HTR-8/SVneo (cell line): ENCODE results near the gene TMED1.
"Not testable (repeated sequence)": the region's sequence is repeated elsewhere in the genome, so short reads cannot be mapped to it uniquely, and the experiment has no call there.

ENCODE experiments used
- DNase-seq: peaks from one replicate; pipeline ENCODE4 v3.0.0; 2011; ENCODE audit warnings: low spot score, mixed read lengths; ENCODE audit not compliant: insufficient read length
- FAIRE-seq: peaks from 2 replicates; lab custom pipeline; 2011; peaks lifted over from hg19 to GRCh38; lab: Jason Lieb, UNC

TMED1 gene, protein sequence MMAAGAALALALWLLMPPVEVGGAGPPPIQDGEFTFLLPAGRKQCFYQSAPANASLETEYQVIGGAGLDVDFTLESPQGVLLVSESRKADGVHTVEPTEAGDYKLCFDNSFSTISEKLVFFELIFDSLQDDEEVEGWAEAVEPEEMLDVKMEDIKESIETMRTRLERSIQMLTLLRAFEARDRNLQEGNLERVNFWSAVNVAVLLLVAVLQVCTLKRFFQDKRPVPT

GRCh38 chr19:10835754-10836478, at the start of gene TMED1:
Gene TMED1 (minus strand): TSS chr19:10836212. CDS start chr19:10836191, 21 bp downstream.
- FAIRE-seq (peak; percentile 80), DNase-seq (peak; percentile 98)

GRCh38 chr19:10885201-10886169, 49.5 kb upstream of the TMED1 start:
- DNase-seq (no peak), FAIRE-seq (no peak)

GRCh38 chr19:10884274-10884673, 48.3 kb upstream of the TMED1 start:
- DNase-seq (no peak), FAIRE-seq (no peak)

GRCh38 chr19:10882108-10882457, 46.1 kb upstream of the TMED1 start:
- no peak for FAIRE-seq
- no peak for DNase-seq

DNA sequence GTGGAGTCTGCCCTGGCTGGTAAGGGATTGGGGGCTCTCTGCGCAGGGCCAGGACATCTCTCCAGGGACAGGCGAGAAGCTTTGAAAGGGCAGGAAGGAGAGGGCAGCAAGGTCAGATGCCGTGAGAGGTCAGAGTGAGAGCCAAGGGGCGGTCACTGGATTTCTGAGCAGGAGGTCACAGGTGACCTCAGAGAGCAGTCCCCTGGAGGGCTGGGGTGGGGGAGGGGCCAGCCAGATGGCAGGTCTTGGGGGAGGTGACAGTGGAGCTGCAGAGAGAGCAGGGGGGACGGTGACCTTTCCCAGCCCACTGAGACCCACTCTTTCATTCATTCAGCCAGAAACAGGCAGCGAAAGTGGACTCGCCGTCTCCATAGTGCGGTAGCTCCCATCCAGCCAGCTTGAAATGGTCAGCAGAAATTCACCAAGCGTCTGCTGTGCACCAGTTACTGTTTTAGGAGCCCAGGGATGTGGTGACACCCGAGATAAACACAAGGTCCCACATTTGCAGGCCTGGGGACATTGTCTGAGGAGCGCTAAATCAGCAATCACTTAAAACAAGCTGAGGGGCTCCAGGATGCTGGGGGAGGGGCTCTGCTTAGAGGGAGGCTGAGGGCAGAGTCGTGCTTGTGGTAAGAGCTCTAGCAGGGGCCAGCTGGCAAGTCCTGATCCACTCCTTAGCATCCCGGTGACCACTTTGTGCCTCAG, 45.5 kb upstream of the TMED1 start:
- no peak for FAIRE-seq

GRCh38 chr19:10878253-10878652, 42.2 kb upstream of the TMED1 start:
- DNase-seq (no peak), FAIRE-seq (no peak)

More for the DNA sequence above, 45.5 kb upstream of the TMED1 start:
- no peak for DNase-seq

- not testable (repeated sequence) for FAIRE-seq, DNase-seq
Observed at GRCh38 chr19:10877608-10878007, 41.6 kb upstream of the TMED1 start.

DNA sequence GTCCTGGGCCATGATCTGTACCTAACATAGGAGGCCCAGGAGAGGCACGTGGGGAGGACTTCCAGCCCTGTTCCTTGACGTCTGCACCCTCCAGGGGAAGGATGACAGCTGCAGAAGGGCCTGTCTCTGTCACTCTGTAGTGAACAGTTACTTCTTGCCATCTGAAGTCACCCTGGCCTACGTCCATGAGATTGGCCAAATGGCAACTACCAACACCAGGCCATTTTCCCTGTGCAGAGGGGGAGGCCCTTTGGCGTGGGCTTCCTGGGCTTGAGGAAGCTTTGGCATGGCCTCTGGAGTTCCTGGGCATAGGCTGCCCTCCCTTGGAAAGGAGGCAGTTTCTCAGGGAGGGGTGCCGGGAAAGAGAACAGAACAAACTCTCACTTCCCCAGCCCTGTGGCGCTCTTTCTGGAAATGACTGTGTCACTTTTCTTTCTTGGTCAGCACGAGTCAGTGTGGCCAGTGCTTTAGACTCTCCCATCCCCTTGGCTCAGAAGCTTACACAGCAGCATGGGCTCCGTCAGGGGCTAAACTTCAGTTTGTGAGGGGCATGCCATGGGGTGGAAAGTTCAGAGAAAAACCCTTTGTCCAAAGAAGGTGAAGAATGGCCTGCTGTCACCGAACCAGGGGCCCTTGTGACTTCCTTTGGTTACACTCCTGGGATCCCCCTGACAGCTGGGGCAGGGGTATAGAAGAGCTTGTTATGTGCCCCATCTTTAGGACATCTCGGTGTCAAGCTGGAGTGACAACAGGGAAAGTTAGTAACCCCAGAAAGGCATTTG, 40.6 kb upstream of the TMED1 start:
- no peak for DNase-seq
- FAIRE-seq, result no peak

DNA sequence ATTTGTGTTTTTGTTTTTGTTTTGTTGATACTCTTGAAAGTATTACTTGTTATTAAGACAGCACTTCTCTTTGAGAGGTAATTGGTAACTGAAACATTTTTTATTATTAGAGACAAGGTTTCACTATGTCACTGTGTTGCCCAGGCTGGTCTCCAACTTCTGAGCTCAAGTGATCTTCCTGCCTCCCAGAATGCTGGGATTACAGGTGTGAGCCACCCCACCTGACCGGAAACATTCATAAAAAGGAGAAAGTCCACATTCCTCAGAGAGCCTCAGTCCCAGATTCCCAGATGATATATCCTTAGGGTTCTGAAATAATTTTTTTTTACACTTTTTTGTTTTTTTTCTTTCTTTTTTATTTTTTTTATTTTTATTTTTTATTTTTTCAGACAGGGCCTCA, 38.0 kb upstream of the TMED1 start:
- DNase-seq (no peak), FAIRE-seq (no peak)

DNA sequence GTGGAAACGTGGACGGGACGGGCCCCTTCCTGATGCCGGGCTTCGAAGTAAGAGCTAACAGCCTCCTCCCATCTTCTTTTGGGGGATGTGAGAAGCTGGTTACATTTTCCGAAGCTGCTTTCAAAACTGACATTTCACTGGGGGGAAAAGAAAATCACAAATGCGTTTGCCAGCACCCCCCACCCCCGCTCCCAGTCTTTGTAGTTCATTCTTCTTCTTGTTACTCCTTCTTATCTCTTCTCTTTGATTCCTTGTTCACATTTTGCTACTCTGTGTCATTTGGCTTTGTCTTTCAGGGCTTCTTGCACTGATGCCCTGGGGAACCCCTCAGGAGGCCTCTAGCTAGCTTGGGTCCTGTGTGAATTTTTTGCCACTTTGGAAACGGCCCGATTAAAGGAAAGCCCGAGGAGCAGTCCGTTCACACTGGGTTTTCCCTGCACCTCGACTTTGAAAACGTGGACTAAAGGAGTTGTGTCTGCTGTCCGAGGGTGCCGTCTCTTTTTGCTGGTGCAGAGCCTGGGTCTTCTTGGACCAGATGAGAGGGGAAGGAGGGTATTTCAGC, 36.6 kb upstream of the TMED1 start:
- FAIRE-seq (no peak), DNase-seq (no peak)

DNA sequence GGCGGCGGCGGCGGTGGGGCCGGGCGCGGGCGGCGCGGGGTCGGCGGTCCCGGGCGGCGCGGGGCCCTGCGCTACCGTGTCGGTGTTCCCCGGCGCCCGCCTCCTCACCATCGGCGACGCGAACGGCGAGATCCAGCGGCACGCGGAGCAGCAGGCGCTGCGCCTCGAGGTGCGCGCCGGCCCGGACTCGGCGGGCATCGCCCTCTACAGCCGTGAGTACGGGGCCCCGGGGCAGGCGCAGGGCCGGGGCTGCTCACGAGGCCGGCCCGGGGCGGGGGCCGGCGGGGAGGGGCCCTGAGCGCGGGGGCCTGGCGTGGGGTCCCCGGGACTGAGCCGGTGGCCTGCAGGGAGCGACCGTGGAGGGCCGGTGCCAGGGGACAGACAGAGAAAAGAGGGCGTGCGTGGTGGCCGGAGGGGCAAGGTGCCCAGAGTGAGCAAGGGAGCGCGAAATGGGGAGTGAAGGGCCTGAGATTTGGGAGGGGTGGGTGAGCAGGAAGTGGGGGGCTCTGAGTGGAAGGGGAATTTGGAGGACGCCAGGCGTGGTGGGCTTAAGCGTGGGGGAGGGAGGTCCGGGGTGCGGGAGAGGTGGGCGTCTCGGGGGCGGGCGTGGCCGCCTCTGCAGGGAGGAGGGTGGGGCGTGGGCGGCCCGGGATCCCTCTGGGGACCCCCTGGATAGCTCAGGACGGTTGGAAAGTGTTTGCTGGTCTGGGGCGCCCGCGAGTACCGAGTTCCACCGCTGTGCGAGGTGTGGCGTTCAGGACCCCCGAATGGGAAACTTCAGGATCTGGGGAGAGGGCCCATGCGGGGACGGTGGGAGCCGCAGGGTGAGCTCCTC, 35.9 kb upstream of the TMED1 start:
- DNase-seq (no peak), FAIRE-seq (no peak)

DNA sequence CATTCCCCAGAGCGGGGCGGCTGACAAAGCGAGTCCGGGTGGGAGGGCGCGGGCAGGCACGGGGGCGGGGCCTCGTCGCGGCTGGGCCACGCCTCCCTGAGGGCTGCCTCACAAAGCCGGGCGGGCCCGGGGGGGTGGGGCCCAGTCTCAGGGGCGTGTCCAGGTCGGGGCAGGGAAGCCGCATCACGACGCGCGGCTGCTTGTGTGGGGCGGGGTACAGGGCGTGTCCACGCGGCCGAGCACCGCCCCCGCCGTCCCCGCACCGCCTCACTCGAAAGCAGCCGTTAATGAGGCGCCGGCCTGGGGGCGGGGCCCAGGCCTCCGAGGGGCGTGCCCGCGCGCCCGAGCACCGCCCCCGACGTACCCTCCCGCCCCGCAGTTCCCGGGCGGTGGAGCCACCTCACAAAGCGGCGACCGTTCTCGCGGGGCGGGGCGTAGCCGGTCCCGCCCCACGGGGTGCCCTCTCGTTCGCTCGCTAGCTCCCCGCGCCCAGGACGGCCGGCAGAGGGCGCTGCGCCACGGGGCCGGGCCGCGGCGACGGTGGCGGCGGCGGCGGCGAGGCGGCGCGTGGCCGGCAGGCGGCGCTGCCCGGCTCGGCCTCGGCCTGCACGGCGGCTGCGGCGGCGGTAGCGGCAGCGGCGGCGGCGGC, 35.1 kb upstream of the TMED1 start, which contains the start of gene CARM1:
TSS of gene CARM1 (plus strand) at position 599 of the 649 bp plus-strand sequence. CDS start 150 bp downstream, outside the sequence.
- DNase-seq (peak; percentile 96), FAIRE-seq (peak; percentile 96)

GRCh38 chr19:10870501-10870954, 34.5 kb upstream of the TMED1 start:
- FAIRE-seq (no peak), DNase-seq (no peak)

DNA sequence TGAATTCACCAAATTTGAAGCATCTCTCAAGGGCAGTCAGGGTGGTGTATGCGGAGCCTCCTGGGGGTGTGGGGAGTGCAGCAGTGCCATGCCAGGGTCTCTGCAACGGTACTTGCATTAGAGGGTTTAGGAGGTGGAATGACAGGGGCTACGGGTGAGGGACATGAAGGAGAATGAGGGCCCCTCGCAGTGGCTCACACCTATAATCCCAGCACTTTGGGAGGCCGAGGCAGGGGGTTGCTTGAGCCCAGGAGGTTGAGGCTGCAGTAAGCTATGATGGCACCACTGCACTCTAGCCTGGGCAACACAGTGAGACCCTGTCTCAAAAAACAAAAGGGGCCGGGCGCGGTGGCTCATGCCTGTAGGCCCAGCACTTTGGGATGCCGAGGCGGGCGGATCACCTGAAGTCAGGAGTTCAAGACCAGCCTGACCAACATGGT, 33.9 kb upstream of the TMED1 start:
- DNase-seq, FAIRE-seq: not testable (repeated sequence)

GRCh38 chr19:10868872-10869547, 33.0 kb upstream of the TMED1 start:
- FAIRE-seq, result no peak
- no peak for DNase-seq

DNA sequence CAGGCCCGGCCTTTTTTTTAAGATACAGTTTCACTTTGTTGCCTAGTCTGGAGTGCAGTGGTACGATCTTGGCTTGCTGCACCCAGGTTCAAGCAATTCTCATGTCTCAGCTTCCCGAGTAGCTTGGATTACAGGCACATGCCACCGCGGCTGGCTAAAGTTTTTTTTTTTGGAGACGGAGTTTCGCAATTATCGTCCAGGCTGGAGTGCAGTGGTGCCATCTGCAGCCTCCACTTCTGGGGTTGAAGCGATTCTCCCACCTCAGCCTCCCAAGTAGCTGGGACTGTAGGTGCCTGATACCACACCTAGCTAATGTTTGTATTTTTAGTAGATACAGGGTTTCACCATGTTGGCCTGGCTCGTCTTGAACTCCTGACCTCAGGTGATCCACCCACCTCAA, 30.5 kb upstream of the TMED1 start:
- no peak for DNase-seq
- no peak for FAIRE-seq

DNA sequence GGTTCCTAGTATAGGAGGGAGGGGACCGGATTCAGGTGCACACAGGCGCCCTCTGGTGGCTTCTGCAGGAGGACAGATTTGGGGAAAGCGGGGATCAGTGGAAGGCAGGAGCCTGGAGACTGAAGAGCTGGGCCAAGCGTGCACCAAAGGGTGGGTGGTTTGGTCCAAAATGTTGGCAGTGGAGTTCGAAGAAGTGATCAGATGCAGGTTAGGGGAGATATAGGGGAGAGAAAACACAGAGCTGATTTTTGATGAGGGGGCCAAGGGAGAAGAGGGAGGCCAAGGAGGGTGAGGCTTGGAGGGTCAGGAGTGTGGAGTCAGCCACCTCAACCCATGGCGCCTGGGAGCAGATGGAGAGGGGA, 28.5 kb upstream of the TMED1 start:
- DNase-seq, result peak; percentile 94
- FAIRE-seq, result no peak
